ENCODE measurements around the gene PARVG. TPM values are rescaled to one million over a fixed set of nuclear protein-coding genes. Genes with fewer than 3 reads are reported as not detected.

Gene PARVG
- total RNA-seq, 1 experiment from 2014 or later, result not detected

GRCh38 chr22:44181912-44182587, 1.3 kb downstream of the PARVG start:
- Histone ChIP-seq H4K20me1 (ENCODE audit: low read length) (no peaks in the 10 kb centered on the region), H3F3A (ENCODE audit: low read length, unreplicated experiment) (no peaks in the 10 kb centered on the region), H3K27me3 (ENCODE audit: low read length) (no peaks in the 10 kb centered on the region), H3K79me2 (ENCODE audit: low read length) (no peaks in the 10 kb centered on the region), H3K9me3 (ENCODE audit: low read length) (no peaks in the 10 kb centered on the region), H3K4me1 (ENCODE audit: insufficient read depth, low read length) (no peaks in the 10 kb centered on the region), H3K36me3 (ENCODE audit: low read depth, low read length) (no peaks in the 10 kb centered on the region), H2AFZ (ENCODE audit: low read length) (no peak overlapping the region), H3K4me2 (ENCODE audit: low read length) (no peak overlapping the region), H3K4me3 (ENCODE audit: low read length) (no peak overlapping the region), H3K9ac (ENCODE audit: low read length) (no peak overlapping the region), H3K27ac (ENCODE audit: low read length) (no peak overlapping the region), H3K9me2 (replicated peaks; ENCODE audit: low read length) (no peaks in the 10 kb centered on the region)
- no peak for ATAC-seq
- no TSS peak for BruUV-seq (replicated peaks)
- TF ChIP-seq EZH2 (IDR thresholded peaks at IDR 0.05; ENCODE audit: low read length, unreplicated experiment) (no peak), EZH2phosphoT487 (IDR thresholded peaks at IDR 0.05; ENCODE audit: borderline replicate concordance, low read length) (no peak), CTCF (conservative IDR thresholded peaks at IDR 0.05; ENCODE audit: low read depth, low read length) (no peak)
- DNase-seq, result no peak
- intact Hi-C loops (cut with micrococcal nuclease), result no loop called here
- ChIA-PET CTCF (no interaction called here), POLR2A (ENCODE audit: unreplicated experiment) (no interaction called here)

GRCh38 chr22:44182588-44183286, 2.0 kb downstream of the PARVG start:
- Histone ChIP-seq H2AFZ (ENCODE audit: low read length) (no peak overlapping the region), H3K9me3 (ENCODE audit: low read length) (no peaks in the 10 kb centered on the region), H3K9me2 (replicated peaks; ENCODE audit: low read length) (no peaks in the 10 kb centered on the region), H3K4me2 (ENCODE audit: low read length) (no peak overlapping the region), H3K4me1 (ENCODE audit: insufficient read depth, low read length) (no peaks in the 10 kb centered on the region), H3K4me3 (ENCODE audit: low read length) (no peak overlapping the region), H3K27me3 (ENCODE audit: low read length) (no peaks in the 10 kb centered on the region), H3K79me2 (ENCODE audit: low read length) (no peaks in the 10 kb centered on the region), H3K27ac (ENCODE audit: low read length) (no peak overlapping the region), H3K9ac (ENCODE audit: low read length) (no peak overlapping the region), H3K36me3 (ENCODE audit: low read depth, low read length) (no peaks in the 10 kb centered on the region), H4K20me1 (ENCODE audit: low read length) (no peaks in the 10 kb centered on the region), H3F3A (ENCODE audit: low read length, unreplicated experiment) (no peaks in the 10 kb centered on the region)
- DNase-seq (no peak), ATAC-seq (no peak)
- POLR2A ChIA-PET (ENCODE audit: unreplicated experiment), result no interaction called here
- no TSS peak for BruUV-seq (replicated peaks)
- intact Hi-C loops (cut with micrococcal nuclease), result no loop called here
- CTCF ChIA-PET, result no interaction called here
- no peak for TF ChIP-seq EZH2phosphoT487 (IDR thresholded peaks at IDR 0.05; ENCODE audit: borderline replicate concordance, low read length)
- no peak for TF ChIP-seq CTCF (conservative IDR thresholded peaks at IDR 0.05; ENCODE audit: low read depth, low read length)
- no peak for TF ChIP-seq EZH2 (IDR thresholded peaks at IDR 0.05; ENCODE audit: low read length, unreplicated experiment)

- no TSS peak for BruUV-seq (replicated peaks)
- TF ChIP-seq EZH2phosphoT487 (IDR thresholded peaks at IDR 0.05; ENCODE audit: borderline replicate concordance, low read length) (no peak), EZH2 (IDR thresholded peaks at IDR 0.05; ENCODE audit: low read length, unreplicated experiment) (no peak), CTCF (conservative IDR thresholded peaks at IDR 0.05; ENCODE audit: low read depth, low read length) (no peak)
- no peaks in the 10 kb centered on the region for H3K36me3 ChIP-seq (ENCODE audit: low read depth, low read length)
- H3K4me3 ChIP-seq (ENCODE audit: low read length), result no peak overlapping the region
- no peaks in the 10 kb centered on the region for H3K27me3 ChIP-seq (ENCODE audit: low read length)
- H4K20me1 ChIP-seq (ENCODE audit: low read length), result no peaks in the 10 kb centered on the region
- H3K9me2 ChIP-seq (replicated peaks; ENCODE audit: low read length), result no peaks in the 10 kb centered on the region
- POLR2A ChIA-PET (ENCODE audit: unreplicated experiment), result no interaction called here
- H3K4me1 ChIP-seq (ENCODE audit: insufficient read depth, low read length), result no peaks in the 10 kb centered on the region
- H3K4me2 ChIP-seq (ENCODE audit: low read length), result no peak overlapping the region
- H3K79me2 ChIP-seq (ENCODE audit: low read length), result no peaks in the 10 kb centered on the region
- H3K9ac ChIP-seq (ENCODE audit: low read length), result no peak overlapping the region
- H2AFZ ChIP-seq (ENCODE audit: low read length), result no peak overlapping the region
- no peaks in the 10 kb centered on the region for H3F3A ChIP-seq (ENCODE audit: low read length, unreplicated experiment)
- ATAC-seq (no peak), DNase-seq (no peak)
- no peaks in the 10 kb centered on the region for H3K9me3 ChIP-seq (ENCODE audit: low read length)
- CTCF ChIA-PET, result no interaction called here
- intact Hi-C loops (cut with micrococcal nuclease), result no loop called here
- H3K27ac ChIP-seq (ENCODE audit: low read length), result no peak overlapping the region
Observed at GRCh38 chr22:44183287-44183588, 2.5 kb downstream of the PARVG start.
